SK-N-MC (cell line): ENCODE results near the gene BNIP3.

Experiments
- EZH2 ChIP-seq: fragments of 200-600 bp; sonication (generic); IDR thresholded peaks from one replicate; pipeline ENCODE4 v1.6.1; 2017; ENCODE audit warnings: antibody characterized with exemption
- POLR2AphosphoS5 ChIP-seq: IDR thresholded peaks from 2 replicates; pipeline ENCODE4 v1.6.1; 2012; ENCODE audit warnings: mild to moderate bottlenecking, low read depth, low read length, borderline replicate concordance

DNA sequence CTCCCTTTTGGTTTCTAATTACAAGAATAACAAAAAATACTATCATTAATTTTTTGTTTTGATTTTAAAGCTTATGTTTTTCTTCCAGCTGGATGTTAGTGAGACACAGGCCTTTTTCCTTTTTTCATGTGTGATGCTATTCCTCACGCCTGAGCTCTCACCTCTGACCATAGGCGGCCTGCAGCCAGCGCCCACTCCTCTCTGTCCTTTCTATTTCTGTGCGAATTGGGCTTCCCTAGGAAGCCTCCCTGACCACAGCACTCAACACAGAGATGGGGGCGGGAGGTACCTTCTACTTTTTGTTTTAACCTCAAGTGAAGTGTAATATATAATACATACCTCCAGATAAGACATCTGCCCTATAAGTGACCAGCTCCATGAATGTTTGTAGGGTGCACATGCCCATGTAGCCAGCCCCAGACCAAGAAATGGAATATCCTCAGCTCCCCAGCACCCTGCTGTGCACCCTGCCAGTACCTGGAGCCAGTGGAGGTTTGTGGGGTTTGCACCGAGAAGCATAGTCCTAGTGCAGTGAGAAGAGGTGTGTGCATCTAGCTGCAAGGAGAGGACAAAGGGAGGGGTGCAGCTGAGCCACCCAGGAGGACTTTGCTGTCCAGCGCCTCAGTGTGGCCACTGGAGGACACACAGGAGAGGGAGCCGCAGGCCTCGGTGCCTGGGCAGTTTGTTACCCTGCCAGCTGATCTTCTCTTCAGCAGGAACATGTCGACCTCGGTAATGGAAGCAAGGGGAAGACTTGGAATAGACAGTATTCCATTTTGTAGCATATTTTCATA is 38.5 kb downstream of the BNIP3 start:
- TF ChIP-seq POLR2AphosphoS5 (no peak), EZH2 (no peak)
